ENCODE measurements around the gene ROBO1.

- TF ChIP-seq CTCF (IDR thresholded peaks at IDR 0.05; ENCODE audit: low read length), result no peak
- no peak for TF ChIP-seq EZH2phosphoT487 (IDR thresholded peaks at IDR 0.05; ENCODE audit: low read length)
These were observed 357.2 kb downstream of the ROBO1 start for GRCh38 chr3:79410617-79411016.

Measured in MM.1S (cell line).